ENCODE measurements around the gene ACOXL.
"Not testable (repeated sequence)": the region's sequence is repeated elsewhere in the genome, so short reads cannot be mapped to it uniquely, and the experiment has no call there.

The ACOXL gene

DNA sequence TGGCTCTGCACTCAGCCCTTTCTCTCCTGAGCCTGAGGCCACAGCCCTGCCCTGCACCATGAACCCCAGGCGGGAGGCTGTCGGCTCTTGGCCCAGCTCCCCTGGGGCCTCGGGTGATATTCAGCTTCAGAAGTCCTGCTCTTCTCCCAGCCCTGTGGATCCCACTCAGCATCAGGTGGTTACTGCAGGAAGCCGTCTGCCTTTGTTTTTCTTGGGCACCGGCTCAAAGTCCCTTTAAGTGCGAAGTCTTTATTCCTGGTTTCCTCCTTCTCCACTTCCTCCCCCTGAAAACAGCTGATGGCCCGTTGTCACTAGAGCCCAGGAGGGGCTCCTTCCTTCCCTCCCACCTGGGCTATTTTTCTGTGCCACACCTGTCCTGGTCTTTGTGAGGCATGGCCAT, 226.8 kb downstream of the ACOXL start:
- no CpG with 5 or more reads among the region's 7 CpGs for WGBS (ENCODE audit: insufficient coverage, insufficient read length)

DNA sequence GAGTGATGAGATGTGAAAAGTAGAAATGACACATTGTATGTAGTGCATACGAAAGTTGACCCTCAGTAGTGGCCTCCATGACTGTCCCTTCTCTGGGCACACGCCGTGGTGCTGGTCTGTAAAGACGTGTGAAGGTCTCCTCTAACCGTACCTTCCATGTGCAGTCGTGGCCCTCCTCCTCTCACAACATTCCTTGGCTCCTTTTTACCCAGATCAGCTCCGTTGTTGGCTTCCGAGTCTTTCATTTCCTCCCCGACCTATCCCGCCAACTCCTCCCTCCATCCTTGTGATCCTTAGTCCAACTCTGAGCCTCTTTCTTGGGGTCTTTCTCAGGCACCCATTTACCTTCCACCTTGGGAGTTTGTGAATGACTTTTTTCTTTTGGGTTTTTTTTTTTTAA, 227.9 kb downstream of the ACOXL start:
- Histone ChIP-seq H3K4me1 (ENCODE audit: control insufficient read depth, insufficient read depth, low read length) (no peaks in the 10 kb centered on the region), H3K4me3 (ENCODE audit: low read length) (no peak overlapping the region), H3K9me3 (ENCODE audit: control insufficient read depth, insufficient read depth, low read length) (no peaks in the 10 kb centered on the region), H3K27me3 (ENCODE audit: control insufficient read depth, insufficient read depth, low read length) (no peaks in the 10 kb centered on the region), H3K27ac (ENCODE audit: low read length) (no peak overlapping the region), H3K36me3 (ENCODE audit: control insufficient read depth, insufficient read depth, low read length) (no peaks in the 10 kb centered on the region)
- no CpG with 5 or more reads among the region's 10 CpGs for WGBS (ENCODE audit: insufficient coverage, insufficient read length)
- no peak for DNase-seq (ENCODE audit: low read depth, low spot score)

More for the DNA sequence above, 226.8 kb downstream of the ACOXL start:
- H3K4me1 ChIP-seq (ENCODE audit: control insufficient read depth, insufficient read depth, low read length), result no peaks in the 10 kb centered on the region
- H3K36me3 ChIP-seq (ENCODE audit: control insufficient read depth, insufficient read depth, low read length), result no peaks in the 10 kb centered on the region
- H3K27me3 ChIP-seq (ENCODE audit: control insufficient read depth, insufficient read depth, low read length), result no peaks in the 10 kb centered on the region
- no peak overlapping the region for H3K27ac ChIP-seq (ENCODE audit: low read length)
- H3K9me3 ChIP-seq (ENCODE audit: control insufficient read depth, insufficient read depth, low read length), result no peaks in the 10 kb centered on the region
- no peak for DNase-seq (ENCODE audit: low read depth, low spot score)
- no peak overlapping the region for H3K4me3 ChIP-seq (ENCODE audit: low read length)

DNA sequence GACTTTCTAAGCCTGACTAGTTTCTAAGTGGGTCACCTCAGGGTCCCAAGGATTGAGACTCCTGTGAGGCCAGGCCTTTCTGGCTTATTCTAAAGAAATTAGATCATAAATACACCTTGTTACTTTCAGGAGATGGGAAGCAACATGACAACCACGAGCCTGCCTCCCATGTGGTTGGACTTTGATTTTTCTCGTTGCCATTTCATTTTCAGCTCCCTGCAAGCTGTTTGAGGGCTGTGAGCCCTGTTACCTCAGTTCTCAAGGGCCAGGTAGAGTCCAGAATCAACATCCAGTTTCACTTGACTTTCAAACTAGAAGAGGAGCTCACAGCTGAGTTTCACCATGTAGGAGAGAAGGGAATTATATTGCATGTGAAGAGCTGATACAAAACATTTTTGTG, 228.6 kb downstream of the ACOXL start:
- Histone ChIP-seq H3K4me1 (ENCODE audit: control insufficient read depth, insufficient read depth, low read length) (no peaks in the 10 kb centered on the region), H3K4me3 (ENCODE audit: low read length) (no peak overlapping the region), H3K9me3 (ENCODE audit: control insufficient read depth, insufficient read depth, low read length) (no peaks in the 10 kb centered on the region), H3K27ac (ENCODE audit: low read length) (no peak overlapping the region), H3K27me3 (ENCODE audit: control insufficient read depth, insufficient read depth, low read length) (no peaks in the 10 kb centered on the region), H3K36me3 (ENCODE audit: control insufficient read depth, insufficient read depth, low read length) (no peaks in the 10 kb centered on the region)
- DNase-seq (ENCODE audit: low read depth, low spot score), result no peak
- WGBS (ENCODE audit: insufficient coverage, insufficient read length), result no CpG with 5 or more reads among the region's 2 CpGs

DNA sequence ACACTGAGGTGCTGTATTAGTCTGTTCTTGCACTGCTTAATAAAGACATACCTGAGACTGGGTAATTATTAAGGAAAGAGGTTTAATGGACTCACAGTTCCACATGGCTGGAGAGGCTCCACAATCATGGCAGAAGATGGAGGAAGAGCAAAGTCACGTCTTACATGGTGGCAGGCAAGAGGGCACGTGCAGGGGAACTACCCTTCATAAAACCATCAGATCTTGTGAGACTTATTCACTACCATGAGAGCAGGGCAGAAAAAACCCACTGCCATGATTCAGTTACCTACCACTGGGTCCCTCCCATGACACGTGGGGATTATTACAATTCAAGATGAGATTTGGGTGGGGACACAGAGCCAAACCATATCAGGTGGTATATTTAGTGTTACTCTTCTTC, 229.3 kb downstream of the ACOXL start:
- H3K27ac ChIP-seq (ENCODE audit: low read length); H3K4me3 ChIP-seq (ENCODE audit: low read length); H3K27me3 ChIP-seq (ENCODE audit: control insufficient read depth, insufficient read depth, low read length); H3K4me1 ChIP-seq (ENCODE audit: control insufficient read depth, insufficient read depth, low read length); H3K9me3 ChIP-seq (ENCODE audit: control insufficient read depth, insufficient read depth, low read length); H3K36me3 ChIP-seq (ENCODE audit: control insufficient read depth, insufficient read depth, low read length); DNase-seq (ENCODE audit: low read depth, low spot score): not testable (repeated sequence)
- no CpG with 5 or more reads among the region's 3 CpGs for WGBS (ENCODE audit: insufficient coverage, insufficient read length)

DNA sequence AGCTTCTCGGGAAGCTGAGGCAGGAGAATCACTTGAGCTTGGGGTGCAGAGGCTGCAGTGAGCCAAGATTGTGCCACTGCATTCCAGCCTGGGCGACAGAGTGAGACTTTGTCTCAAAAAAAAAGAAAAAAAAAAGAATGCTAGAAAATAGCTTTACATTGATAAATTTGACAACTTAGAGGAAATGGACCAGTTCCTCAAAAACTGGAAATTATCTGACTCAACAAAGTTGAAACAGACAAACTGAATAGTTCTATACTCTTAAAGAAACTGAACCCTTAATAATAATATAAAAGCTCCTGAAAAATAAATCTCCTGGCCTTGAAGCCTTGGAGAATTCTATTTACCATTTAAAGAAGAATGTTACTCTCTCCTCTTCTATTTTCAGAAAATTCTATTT, 237.3 kb downstream of the ACOXL start:
- Histone ChIP-seq H3K4me1 (ENCODE audit: control insufficient read depth, insufficient read depth, low read length) (no peaks in the 10 kb centered on the region), H3K36me3 (ENCODE audit: control insufficient read depth, insufficient read depth, low read length) (no peaks in the 10 kb centered on the region), H3K27ac (ENCODE audit: low read length) (no peak overlapping the region), H3K9me3 (ENCODE audit: control insufficient read depth, insufficient read depth, low read length) (no peaks in the 10 kb centered on the region), H3K4me3 (ENCODE audit: low read length) (no peak overlapping the region), H3K27me3 (ENCODE audit: control insufficient read depth, insufficient read depth, low read length) (no peaks in the 10 kb centered on the region)
- DNase-seq (ENCODE audit: low read depth, low spot score), result no peak
- no CpG with 5 or more reads among the region's 2 CpGs for WGBS (ENCODE audit: insufficient coverage, insufficient read length)

DNA sequence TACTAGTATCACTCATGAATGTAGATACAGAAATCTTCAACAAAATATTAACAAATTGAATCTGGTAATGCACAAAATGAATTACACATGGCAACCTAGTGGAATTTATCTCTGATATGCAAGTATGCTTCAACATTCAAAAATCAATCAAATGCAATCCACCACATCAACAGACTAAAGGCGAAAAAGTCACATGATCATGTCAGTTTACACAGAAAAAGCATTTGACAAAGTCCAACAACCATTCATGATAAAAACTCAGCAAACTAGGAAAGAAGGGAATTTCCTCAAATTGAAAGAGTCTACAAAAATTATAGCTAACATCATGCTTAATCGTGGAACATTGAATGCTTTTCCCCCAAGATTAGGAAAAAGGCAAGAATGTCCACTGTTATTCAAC, 237.8 kb downstream of the ACOXL start:
- Histone ChIP-seq H3K27ac (ENCODE audit: low read length) (no peak overlapping the region), H3K36me3 (ENCODE audit: control insufficient read depth, insufficient read depth, low read length) (no peaks in the 10 kb centered on the region), H3K4me3 (ENCODE audit: low read length) (no peak overlapping the region), H3K4me1 (ENCODE audit: control insufficient read depth, insufficient read depth, low read length) (no peaks in the 10 kb centered on the region), H3K27me3 (ENCODE audit: control insufficient read depth, insufficient read depth, low read length) (no peaks in the 10 kb centered on the region), H3K9me3 (ENCODE audit: control insufficient read depth, insufficient read depth, low read length) (no peaks in the 10 kb centered on the region)
- no CpG with 5 or more reads among the region's 2 CpGs for WGBS (ENCODE audit: insufficient coverage, insufficient read length)
- DNase-seq (ENCODE audit: low read depth, low spot score), result no peak

DNA sequence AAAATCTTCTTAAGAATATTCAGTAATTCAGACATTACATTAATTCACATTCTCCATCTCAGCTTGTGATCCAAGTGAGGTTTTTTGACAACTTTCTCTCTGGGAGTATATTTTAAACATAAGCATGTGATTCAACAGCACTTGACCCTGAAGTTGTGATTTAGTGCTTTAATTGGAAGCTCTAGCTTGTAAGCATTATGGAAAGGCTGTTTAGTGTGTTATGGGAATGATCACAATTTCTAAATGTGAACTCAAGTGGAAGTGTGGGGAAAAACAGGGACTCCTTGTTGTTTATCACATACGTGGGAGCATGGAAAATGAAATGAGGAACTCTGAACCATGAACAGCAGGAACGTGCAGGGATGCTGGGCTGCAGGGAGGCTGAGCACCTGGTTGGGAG, 239.4 kb downstream of the ACOXL start:
- WGBS (ENCODE audit: insufficient coverage, insufficient read length), result no CpG with 5 or more reads among the region's 2 CpGs

DNA sequence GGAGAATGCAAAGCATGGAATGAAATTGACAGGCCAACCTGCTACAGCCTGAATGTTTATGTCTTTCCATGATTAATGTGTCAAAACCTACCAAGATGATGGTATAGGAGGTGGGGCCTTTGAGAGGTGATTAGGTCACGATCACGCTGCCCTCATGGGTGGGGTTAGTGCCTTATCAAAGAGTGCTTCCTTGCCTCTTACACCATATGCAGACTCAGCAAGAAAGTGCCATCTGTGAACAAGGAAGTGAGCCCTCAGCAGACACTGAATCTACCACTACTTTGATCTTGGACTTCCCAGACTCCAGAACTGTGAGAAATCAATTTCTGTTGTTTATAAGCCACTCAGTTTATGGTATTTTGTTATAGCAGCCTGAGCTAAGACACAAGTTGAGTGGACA, 240.9 kb downstream of the ACOXL start:
- Histone ChIP-seq H3K27me3 (ENCODE audit: control insufficient read depth, insufficient read depth, low read length) (no peaks in the 10 kb centered on the region), H3K4me3 (ENCODE audit: low read length) (no peak overlapping the region), H3K9me3 (ENCODE audit: control insufficient read depth, insufficient read depth, low read length) (no peaks in the 10 kb centered on the region), H3K36me3 (ENCODE audit: control insufficient read depth, insufficient read depth, low read length) (no peaks in the 10 kb centered on the region), H3K27ac (ENCODE audit: low read length) (no peak overlapping the region), H3K4me1 (ENCODE audit: control insufficient read depth, insufficient read depth, low read length) (no peaks in the 10 kb centered on the region)
- WGBS (ENCODE audit: insufficient coverage, insufficient read length), result no CpG with 5 or more reads among the region's 2 CpGs
- DNase-seq (ENCODE audit: low read depth, low spot score), result no peak

More for the DNA sequence above, 239.4 kb downstream of the ACOXL start:
- Histone ChIP-seq H3K27ac (ENCODE audit: low read length) (no peak overlapping the region), H3K4me3 (ENCODE audit: low read length) (no peak overlapping the region), H3K36me3 (ENCODE audit: control insufficient read depth, insufficient read depth, low read length) (no peaks in the 10 kb centered on the region), H3K9me3 (ENCODE audit: control insufficient read depth, insufficient read depth, low read length) (no peaks in the 10 kb centered on the region), H3K4me1 (ENCODE audit: control insufficient read depth, insufficient read depth, low read length) (no peaks in the 10 kb centered on the region), H3K27me3 (ENCODE audit: control insufficient read depth, insufficient read depth, low read length) (no peaks in the 10 kb centered on the region)
- DNase-seq (ENCODE audit: low read depth, low spot score), result no peak

DNA sequence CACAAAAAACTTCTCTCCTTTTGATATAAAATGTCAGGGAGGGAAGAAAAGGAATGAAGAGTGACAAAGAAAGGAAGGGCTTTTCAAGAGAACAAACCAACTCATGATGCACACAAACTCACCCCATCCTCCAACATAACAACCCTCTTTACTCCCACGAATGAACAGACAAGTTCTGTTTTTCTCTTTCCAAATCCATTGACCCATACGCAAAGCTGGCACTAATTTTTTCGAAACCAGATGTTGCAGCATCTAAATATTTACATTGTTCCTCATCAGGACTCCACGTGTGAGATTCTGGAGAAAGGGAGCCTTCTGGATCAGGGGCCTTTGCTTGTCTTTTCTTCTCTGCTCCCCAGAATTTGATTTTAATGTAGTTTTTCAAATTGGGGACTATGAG, 245.0 kb downstream of the ACOXL start:
- H3K27ac ChIP-seq (ENCODE audit: low read length), result no peak overlapping the region
- no peaks in the 10 kb centered on the region for H3K9me3 ChIP-seq (ENCODE audit: control insufficient read depth, insufficient read depth, low read length)
- DNase-seq (ENCODE audit: low read depth, low spot score), result no peak
- 100% methylated on average over 1 of the region's 4 CpGs for WGBS (ENCODE audit: insufficient coverage, insufficient read length)
- H3K4me1 ChIP-seq (ENCODE audit: control insufficient read depth, insufficient read depth, low read length), result peaks cover 7% of the 10 kb centered on the region
- H3K4me3 ChIP-seq (ENCODE audit: low read length), result no peak overlapping the region
- no peaks in the 10 kb centered on the region for H3K27me3 ChIP-seq (ENCODE audit: control insufficient read depth, insufficient read depth, low read length)
- no peaks in the 10 kb centered on the region for H3K36me3 ChIP-seq (ENCODE audit: control insufficient read depth, insufficient read depth, low read length)

DNA sequence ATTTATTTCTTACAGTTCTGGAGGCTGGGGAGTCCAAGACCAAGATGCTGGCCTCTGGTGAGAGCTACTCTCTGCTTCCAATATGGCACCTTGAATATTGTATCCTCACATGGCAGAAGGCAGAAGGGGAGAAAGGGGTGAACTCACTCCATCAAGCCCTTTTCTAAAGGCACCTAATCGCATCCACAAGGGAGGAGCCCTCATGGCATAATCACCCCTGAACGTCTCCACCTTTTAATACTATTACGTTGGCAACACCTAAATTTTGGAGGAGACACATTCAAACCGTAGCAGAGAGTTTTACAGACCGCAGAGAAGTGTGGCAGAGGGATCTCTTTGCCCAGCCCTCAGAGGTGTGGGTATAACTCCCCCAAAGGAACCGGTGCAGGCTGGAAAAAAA, 245.8 kb downstream of the ACOXL start:
- DNase-seq (ENCODE audit: low read depth, low spot score), result no peak
- Histone ChIP-seq H3K27ac (ENCODE audit: low read length) (no peak overlapping the region), H3K4me3 (ENCODE audit: low read length) (no peak overlapping the region), H3K27me3 (ENCODE audit: control insufficient read depth, insufficient read depth, low read length) (no peaks in the 10 kb centered on the region), H3K9me3 (ENCODE audit: control insufficient read depth, insufficient read depth, low read length) (no peaks in the 10 kb centered on the region), H3K36me3 (ENCODE audit: control insufficient read depth, insufficient read depth, low read length) (no peaks in the 10 kb centered on the region), H3K4me1 (ENCODE audit: control insufficient read depth, insufficient read depth, low read length) (peaks cover 7% of the 10 kb centered on the region)
- no CpG with 5 or more reads among the region's 6 CpGs for WGBS (ENCODE audit: insufficient coverage, insufficient read length)

DNA sequence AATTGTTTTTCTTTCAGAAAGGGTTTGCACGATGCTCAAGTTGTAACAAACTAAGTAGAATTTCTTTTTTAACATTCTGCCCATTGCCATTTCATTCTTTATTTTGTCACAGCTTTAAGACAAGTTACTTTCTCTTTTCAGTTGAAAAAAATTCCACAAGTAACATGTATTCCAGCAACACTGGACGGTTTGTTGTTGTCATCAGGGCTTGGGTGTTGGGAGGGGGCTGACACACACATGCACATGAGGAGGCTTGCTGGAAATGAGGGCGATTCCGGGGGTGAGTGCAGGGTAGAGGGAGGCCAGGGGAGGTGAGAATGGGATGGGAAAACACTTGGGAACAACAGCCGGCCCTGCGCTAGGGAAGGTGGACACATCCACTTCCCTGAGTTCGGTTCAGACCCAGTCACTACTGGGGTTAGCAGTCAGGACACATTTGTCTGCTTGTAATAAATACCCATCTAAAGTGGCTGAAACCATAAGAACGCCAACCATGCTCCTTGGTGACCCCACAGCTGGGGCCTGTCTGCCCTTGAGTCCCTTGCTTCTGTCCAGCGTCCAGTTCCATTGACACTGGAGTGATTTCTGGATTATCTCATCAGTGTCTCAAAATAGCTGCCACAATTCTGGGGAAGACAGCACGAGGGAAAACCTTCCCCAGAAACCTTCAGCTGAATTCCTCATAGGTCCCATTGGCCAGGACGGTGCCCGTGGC, 246.5 kb downstream of the ACOXL start:
- Histone ChIP-seq H3K36me3 (ENCODE audit: control insufficient read depth, insufficient read depth, low read length) (no peaks in the 10 kb centered on the region), H3K9me3 (ENCODE audit: control insufficient read depth, insufficient read depth, low read length) (no peaks in the 10 kb centered on the region), H3K4me3 (ENCODE audit: low read length) (no peak overlapping the region), H3K27me3 (ENCODE audit: control insufficient read depth, insufficient read depth, low read length) (no peaks in the 10 kb centered on the region), H3K4me1 (ENCODE audit: control insufficient read depth, insufficient read depth, low read length) (peaks cover 7% of the 10 kb centered on the region), H3K27ac (ENCODE audit: low read length) (no peak overlapping the region)
- DNase-seq (ENCODE audit: low read depth, low spot score), result no peak
- WGBS (ENCODE audit: insufficient coverage, insufficient read length), result no CpG with 5 or more reads among the region's 12 CpGs

Data from iPS DF 6.9 (cell line).